Caco-2 (cell line): ENCODE data around the gene AFAP1L2. TPM values are rescaled to one million over a fixed set of nuclear protein-coding genes. Genes with fewer than 3 reads are reported as not detected.

ENCODE experiments used
- BruUV-seq: library from RNA; stranded (reverse); fragments of 400-500 nt; replicated peaks from 2 replicates; lab custom pipeline; 2021; lab: Mats Ljungman, UMichigan
- CTCF ChIA-PET: fragments of 300-600 bp; sonication (Branson Sonifier 250); formaldehyde crosslinking; loops from one replicate; lab custom pipeline; 2022; ENCODE audit warnings: antibody characterized with exemption; lab: Charles Lee
- POLR2A ChIA-PET: fragments of 300-600 bp; sonication (Branson Sonifier 250); formaldehyde crosslinking; loops from one replicate; lab custom pipeline; 2022; ENCODE audit warnings: antibody characterized with exemption; lab: Charles Lee
- DNase-seq, 2 experiments: peaks; one replicate each; pipeline versions ENCODE4 v3.0.0 to v3.0.0-alpha.2; 2020 to 2022
- H3K27me3 ChIP-seq: replicated peaks from 2 replicates; pipeline ENCODE4 v1.6.0; 2011; ENCODE audit warnings: low read length; ENCODE audit not compliant: control insufficient read depth, insufficient read depth
- H3K36me3 ChIP-seq: 2 replicates; pipeline ENCODE4 v1.5.1; 2011; ENCODE audit warnings: low read length; ENCODE audit not compliant: control insufficient read depth, insufficient read depth
- H3K4me1 ChIP-seq: fragments of 250-450 bp; sonication (Bioruptor Pico); 2 replicates; pipeline ENCODE4 v1.5.1; 2020; ENCODE audit warnings: mild to moderate bottlenecking
- H3K4me3 ChIP-seq: 2 replicates; pipeline ENCODE4 v1.5.1; 2011; ENCODE audit warnings: low read depth, mild to moderate bottlenecking, control low read depth, low read length
- H3K9me3 ChIP-seq: fragments of 250-450 bp; sonication (Bioruptor Pico); 2 replicates; pipeline ENCODE4 v1.5.1; 2020; ENCODE audit warnings: mild to moderate bottlenecking, moderate library complexity
- H3K27ac Mint-ChIP-seq: one replicate; pipeline ENCODE4 v1.8.0; 2022; ENCODE audit warnings: mixed read lengths; ENCODE audit not compliant: unreplicated experiment
- H3K27me3 Mint-ChIP-seq: one replicate; pipeline ENCODE4 v1.8.0; 2022; ENCODE audit warnings: mixed read lengths; ENCODE audit not compliant: insufficient read depth, unreplicated experiment
- H3K36me3 Mint-ChIP-seq: one replicate; pipeline ENCODE4 v1.8.0; 2022; ENCODE audit warnings: mild to moderate bottlenecking, mixed read lengths; ENCODE audit not compliant: insufficient read depth, unreplicated experiment
- H3K4me1 Mint-ChIP-seq: one replicate; pipeline ENCODE4 v1.8.0; 2022; ENCODE audit warnings: low read depth, mixed read lengths; ENCODE audit not compliant: unreplicated experiment
- H3K4me3 Mint-ChIP-seq: one replicate; pipeline ENCODE4 v1.8.0; 2022; ENCODE audit warnings: mild to moderate bottlenecking, moderate library complexity, mixed read lengths; ENCODE audit not compliant: unreplicated experiment
- H3K9me3 Mint-ChIP-seq: one replicate; pipeline ENCODE4 v1.8.0; 2022; ENCODE audit warnings: mixed read lengths; ENCODE audit not compliant: unreplicated experiment
- CTCF ChIP-seq, 2 experiments: fragments of 200-600 bp in 1 of 2; IDR thresholded peaks; 1 replicate in 1 of 2; 2 replicates in 1 of 2; pipeline versions ENCODE4 v1.5.1 to v1.8.0; 2011 to 2022; ENCODE audit warnings: antibody characterized with exemption in 1 of 2, control low read depth in 1 of 2, inconsistent platforms in 1 of 2, low read depth in 1 of 2, low read length in 1 of 2, mild to moderate bottlenecking in 1 of 2, moderate library complexity in 1 of 2; ENCODE audit not compliant: insufficient read depth in 1 of 2, severe bottlenecking in 1 of 2, unreplicated experiment in 1 of 2
- intact Hi-C: fragments of 100-400 bp; cut with micrococcal nuclease; formaldehyde crosslinking; loops from one replicate; pipeline ENCODE4 v1.10.0; 2022; ENCODE audit not compliant: unreplicated experiment
- total RNA-seq: library from RNA; stranded (reverse); gene quantifications from 2 replicates; pipeline ENCODE4 v1.2.3, GENCODE V29; 2022

AFAP1L2 gene
- total RNA-seq, 1 experiment from 2014 or later, result 2.3 TPM

DNA sequence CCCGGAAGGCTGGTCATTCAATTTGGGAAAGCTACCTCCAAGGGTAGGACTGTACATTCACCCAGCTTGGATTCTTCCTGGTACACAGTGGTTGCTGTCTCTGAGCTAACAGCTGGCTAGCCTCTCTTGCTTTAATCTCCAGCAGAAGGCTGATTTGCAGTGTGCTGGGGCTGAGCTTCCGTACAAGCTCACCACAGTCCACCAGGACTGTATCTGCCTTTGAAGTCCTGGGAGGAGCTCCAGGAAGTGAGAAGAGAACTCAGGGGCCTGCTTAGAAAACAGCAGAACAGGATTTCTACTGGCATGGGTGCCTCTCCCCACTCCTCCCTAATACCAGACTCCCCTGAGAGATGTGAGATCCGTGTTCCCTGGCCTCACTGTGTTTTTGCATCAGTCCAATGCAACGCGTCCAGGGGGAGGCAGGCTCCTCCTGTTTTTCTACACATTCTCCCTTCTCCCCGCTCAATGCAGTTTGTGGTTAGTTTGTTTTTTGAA lies 6.6 kb downstream of the AFAP1L2 start:
- CTCF ChIA-PET, result interaction anchor here (3.2 kb wide), 1 partner anchor 94 kb away, joined by 18 read pairs; no protein-coding TSS in a partner anchor
- Mint-ChIP-seq H3K36me3 (no peaks in the 10 kb centered on the region), H3K4me1 (peaks cover 4% of the 10 kb centered on the region), H3K27me3 (peaks cover 4% of the 10 kb centered on the region), H3K27ac (no peak overlapping the region), H3K9me3 (no peaks in the 10 kb centered on the region), H3K4me3 (no peak overlapping the region)
- no TSS peak for BruUV-seq
- no peak for TF ChIP-seq CTCF (IDR thresholded peaks at IDR 0.05; ENCODE audit: insufficient read depth in 1 of 2, low read depth in 1 of 2, low read length in 1 of 2, severe bottlenecking in 1 of 2, unreplicated experiment in 1 of 2)
- Histone ChIP-seq H3K9me3 (no peaks in the 10 kb centered on the region), H3K27me3 (no peaks in the 10 kb centered on the region), H3K4me1 (peaks cover 7% of the 10 kb centered on the region; the same call in 1 of the 2 replicates), H3K4me3 (no peak overlapping the region), H3K36me3 (no peaks in the 10 kb centered on the region)
- POLR2A ChIA-PET, result no interaction called here
- no peak for DNase-seq
- intact Hi-C loops, result no loop called here

GRCh38 chr10:114396464-114396863 lies 7.8 kb downstream of the AFAP1L2 start:
- Histone ChIP-seq H3K4me1 (no peaks in the 10 kb centered on the region), H3K27me3 (no peaks in the 10 kb centered on the region), H3K9me3 (no peaks in the 10 kb centered on the region), H3K4me3 (no peak overlapping the region), H3K36me3 (no peaks in the 10 kb centered on the region)
- DNase-seq, result no peak
- POLR2A ChIA-PET, result no interaction called here
- H3K27ac Mint-ChIP-seq, result no peak overlapping the region
- intact Hi-C loops, result no loop called here
- H3K27me3 Mint-ChIP-seq, result no peaks in the 10 kb centered on the region
- H3K4me3 Mint-ChIP-seq, result no peak overlapping the region
- H3K36me3 Mint-ChIP-seq, result no peaks in the 10 kb centered on the region
- TF ChIP-seq CTCF (IDR thresholded peaks at IDR 0.05; ENCODE audit: insufficient read depth in 1 of 2, low read depth in 1 of 2, low read length in 1 of 2, severe bottlenecking in 1 of 2, unreplicated experiment in 1 of 2), result no peak
- no peaks in the 10 kb centered on the region for H3K9me3 Mint-ChIP-seq
- CTCF ChIA-PET, result interaction anchor here (3.2 kb wide), 1 partner anchor 92 kb away, joined by 18 read pairs; no protein-coding TSS in a partner anchor
- BruUV-seq, result no TSS peak
- H3K4me1 Mint-ChIP-seq, result no peaks in the 10 kb centered on the region

- Histone ChIP-seq H3K27me3 (no peaks in the 10 kb centered on the region), H3K4me1 (no peaks in the 10 kb centered on the region), H3K4me3 (no peak overlapping the region), H3K36me3 (no peaks in the 10 kb centered on the region), H3K9me3 (no peaks in the 10 kb centered on the region)
- intact Hi-C loops, result no loop called here
- ChIA-PET POLR2A (no interaction called here), CTCF (no interaction called here)
- no peaks in the 10 kb centered on the region for H3K9me3 Mint-ChIP-seq
- no peaks in the 10 kb centered on the region for H3K36me3 Mint-ChIP-seq
- BruUV-seq, result no TSS peak
- no peaks in the 10 kb centered on the region for H3K27me3 Mint-ChIP-seq
- H3K4me3 Mint-ChIP-seq, result no peak overlapping the region
- H3K4me1 Mint-ChIP-seq, result no peaks in the 10 kb centered on the region
- no peak for TF ChIP-seq CTCF (IDR thresholded peaks at IDR 0.05; ENCODE audit: insufficient read depth in 1 of 2, low read depth in 1 of 2, low read length in 1 of 2, severe bottlenecking in 1 of 2, unreplicated experiment in 1 of 2)
- DNase-seq, result no peak
- H3K27ac Mint-ChIP-seq, result no peak overlapping the region
Observed at GRCh38 chr10:114395366-114396022, 8.8 kb downstream of the AFAP1L2 start.
